ENCODE results near the gene KIAA0825.

The KIAA0825 gene

DNA sequence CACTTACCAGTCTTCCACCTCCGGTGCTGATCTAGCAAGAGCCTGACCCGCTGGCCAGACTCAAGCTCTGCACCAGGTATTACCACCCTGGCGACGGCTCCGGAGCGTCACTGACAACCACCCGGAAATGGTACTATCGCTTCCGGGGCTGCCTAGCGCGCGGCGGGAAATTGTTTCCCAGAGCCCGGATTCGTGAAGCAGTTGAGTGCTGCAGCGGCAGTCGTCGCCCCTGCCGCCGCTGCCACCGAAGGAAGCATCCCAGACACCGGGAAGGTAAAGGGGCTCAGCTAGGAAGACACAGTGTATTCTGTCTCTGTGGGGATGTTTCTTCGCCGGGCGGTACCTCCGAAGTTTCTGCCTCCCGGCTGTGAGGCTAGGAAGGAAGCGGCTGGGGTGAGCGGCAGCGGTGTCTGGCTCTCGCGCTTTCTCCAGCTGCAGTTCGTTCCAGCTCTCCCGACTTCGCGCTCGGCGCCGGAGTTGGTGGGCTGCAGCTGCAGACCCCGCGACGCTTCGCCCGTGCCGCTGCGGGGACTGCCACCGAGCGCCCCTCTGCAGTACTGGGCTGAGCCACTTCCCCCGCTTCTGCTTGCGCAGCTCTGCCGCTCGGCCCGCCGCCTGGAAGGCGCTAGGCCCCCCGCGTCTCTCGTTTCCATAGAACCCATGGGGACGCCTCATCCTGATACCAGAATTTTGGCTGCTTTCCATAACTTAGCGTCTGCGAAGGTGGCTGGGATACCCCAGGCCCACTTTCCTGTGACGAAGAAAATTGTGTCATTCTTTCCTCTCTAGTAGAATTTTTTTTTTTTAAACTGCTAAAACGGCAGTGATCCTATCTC lies at the start of gene KIAA0825, which contains the start of gene SLF1:
TSS of gene KIAA0825 (minus strand) at position 112 of the 836 bp plus-strand sequence. CDS start 81,478 bp downstream, outside the sequence.
TSS of gene SLF1 (plus strand) at position 177 of the 836 bp plus-strand sequence. CDS start 10,142 bp downstream, outside the sequence.
- Histone ChIP-seq H3K4me3 (ENCODE audit: low read depth, low read length) (peak within 1 kb of the TSS; percentile 90), H3K9ac (ENCODE audit: low read depth, low read length) (peak within 1 kb of the TSS; percentile 71), H3K9me3 (ENCODE audit: control insufficient read depth, insufficient read depth, low read length) (no peaks in the 10 kb centered on the region), H3K4me1 (ENCODE audit: control insufficient read depth, insufficient read depth, low read length) (peaks cover 13% of the 10 kb centered on the region), H3K36me3 (ENCODE audit: control insufficient read depth, insufficient read depth, low read length) (no peaks in the 10 kb centered on the region), H3K27me3 (ENCODE audit: control insufficient read depth, insufficient read depth, low read length) (no peaks in the 10 kb centered on the region)

DNA sequence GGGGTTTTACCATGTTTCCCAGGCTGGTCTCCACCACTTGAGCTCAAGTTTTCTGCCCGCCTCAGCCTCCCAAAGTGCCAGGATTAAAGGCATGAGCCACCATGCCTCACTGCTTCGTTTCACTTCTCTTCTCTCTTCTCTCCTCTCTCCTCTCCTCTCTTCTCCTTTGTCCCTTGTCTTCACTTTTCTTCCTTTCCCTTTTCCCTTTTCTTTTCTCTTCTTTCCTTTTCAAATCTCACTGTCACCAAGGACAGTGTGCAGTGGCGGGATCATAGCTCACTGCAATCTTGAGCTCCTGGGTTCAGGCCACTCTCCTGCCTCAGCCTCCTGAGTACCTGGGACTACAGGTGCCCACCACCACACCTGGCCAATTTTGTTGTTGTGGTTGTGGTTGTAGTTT lies 49.5 kb upstream of the KIAA0825 start:
- Histone ChIP-seq H3K27me3 (ENCODE audit: control insufficient read depth, insufficient read depth, low read length) (no peaks in the 10 kb centered on the region), H3K36me3 (ENCODE audit: control insufficient read depth, insufficient read depth, low read length) (peaks cover 4% of the 10 kb centered on the region), H3K9ac (ENCODE audit: low read depth, low read length) (no peak overlapping the region), H3K4me3 (ENCODE audit: low read depth, low read length) (no peak overlapping the region), H3K9me3 (ENCODE audit: control insufficient read depth, insufficient read depth, low read length) (no peaks in the 10 kb centered on the region), H3K4me1 (ENCODE audit: control insufficient read depth, insufficient read depth, low read length) (no peaks in the 10 kb centered on the region)

DNA sequence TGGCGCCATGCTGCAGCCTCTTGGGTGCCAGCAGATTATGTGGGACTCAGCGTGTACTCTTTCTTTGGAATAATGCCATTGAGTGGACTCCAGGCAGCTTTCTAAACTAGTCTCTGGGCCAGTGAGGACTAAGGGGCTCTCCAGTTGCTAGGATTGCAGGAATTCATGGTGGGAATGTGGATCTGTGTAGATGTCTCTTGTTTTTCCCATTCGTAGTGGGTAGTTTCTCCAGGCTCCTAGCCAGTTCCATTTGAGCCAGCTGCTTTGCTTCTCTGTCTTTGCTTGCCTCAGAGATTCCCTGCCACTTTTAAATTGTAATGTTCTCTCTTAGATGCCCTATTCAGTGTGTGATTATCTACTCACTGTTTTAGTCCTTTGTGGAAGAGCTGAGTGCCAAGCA lies 42.7 kb upstream of the KIAA0825 start:
- H3K9me3 ChIP-seq (ENCODE audit: control insufficient read depth, insufficient read depth, low read length), result no peaks in the 10 kb centered on the region
- no peaks in the 10 kb centered on the region for H3K4me1 ChIP-seq (ENCODE audit: control insufficient read depth, insufficient read depth, low read length)
- no peak overlapping the region for H3K9ac ChIP-seq (ENCODE audit: low read depth, low read length)
- no peak overlapping the region for H3K4me3 ChIP-seq (ENCODE audit: low read depth, low read length)
- no peaks in the 10 kb centered on the region for H3K27me3 ChIP-seq (ENCODE audit: control insufficient read depth, insufficient read depth, low read length)
- peaks cover 4% of the 10 kb centered on the region for H3K36me3 ChIP-seq (ENCODE audit: control insufficient read depth, insufficient read depth, low read length)

GRCh38 chr5:94660506-94660905 lies 42.1 kb upstream of the KIAA0825 start:
- Histone ChIP-seq H3K4me1 (ENCODE audit: control insufficient read depth, insufficient read depth, low read length) (no peaks in the 10 kb centered on the region), H3K4me3 (ENCODE audit: low read depth, low read length) (no peak overlapping the region), H3K9ac (ENCODE audit: low read depth, low read length) (no peak overlapping the region), H3K36me3 (ENCODE audit: control insufficient read depth, insufficient read depth, low read length) (peaks cover 4% of the 10 kb centered on the region), H3K27me3 (ENCODE audit: control insufficient read depth, insufficient read depth, low read length) (no peaks in the 10 kb centered on the region), H3K9me3 (ENCODE audit: control insufficient read depth, insufficient read depth, low read length) (no peaks in the 10 kb centered on the region)

GRCh38 chr5:94658272-94658671 lies 39.9 kb upstream of the KIAA0825 start:
- no peak overlapping the region for H3K4me3 ChIP-seq (ENCODE audit: low read depth, low read length)
- H3K9ac ChIP-seq (ENCODE audit: low read depth, low read length), result no peak overlapping the region
- no peaks in the 10 kb centered on the region for H3K27me3 ChIP-seq (ENCODE audit: control insufficient read depth, insufficient read depth, low read length)
- no peaks in the 10 kb centered on the region for H3K36me3 ChIP-seq (ENCODE audit: control insufficient read depth, insufficient read depth, low read length)
- no peaks in the 10 kb centered on the region for H3K9me3 ChIP-seq (ENCODE audit: control insufficient read depth, insufficient read depth, low read length)
- H3K4me1 ChIP-seq (ENCODE audit: control insufficient read depth, insufficient read depth, low read length), result no peaks in the 10 kb centered on the region

- Histone ChIP-seq H3K9me3 (ENCODE audit: control insufficient read depth, insufficient read depth, low read length) (no peaks in the 10 kb centered on the region), H3K4me3 (ENCODE audit: low read depth, low read length) (no peak overlapping the region), H3K4me1 (ENCODE audit: control insufficient read depth, insufficient read depth, low read length) (no peaks in the 10 kb centered on the region), H3K9ac (ENCODE audit: low read depth, low read length) (no peak overlapping the region), H3K36me3 (ENCODE audit: control insufficient read depth, insufficient read depth, low read length) (no peaks in the 10 kb centered on the region), H3K27me3 (ENCODE audit: control insufficient read depth, insufficient read depth, low read length) (no peaks in the 10 kb centered on the region)
These were observed 31.5 kb upstream of the KIAA0825 start for GRCh38 chr5:94649874-94650273.

GRCh38 chr5:94646758-94647157 lies 28.4 kb upstream of the KIAA0825 start:
- H3K4me1 ChIP-seq (ENCODE audit: control insufficient read depth, insufficient read depth, low read length), result no peaks in the 10 kb centered on the region
- H3K4me3 ChIP-seq (ENCODE audit: low read depth, low read length), result no peak overlapping the region
- H3K9ac ChIP-seq (ENCODE audit: low read depth, low read length), result no peak overlapping the region
- H3K27me3 ChIP-seq (ENCODE audit: control insufficient read depth, insufficient read depth, low read length), result no peaks in the 10 kb centered on the region
- H3K9me3 ChIP-seq (ENCODE audit: control insufficient read depth, insufficient read depth, low read length), result no peaks in the 10 kb centered on the region
- no peaks in the 10 kb centered on the region for H3K36me3 ChIP-seq (ENCODE audit: control insufficient read depth, insufficient read depth, low read length)

GRCh38 chr5:94645053-94645452 lies 26.6 kb upstream of the KIAA0825 start:
- H3K9me3 ChIP-seq (ENCODE audit: control insufficient read depth, insufficient read depth, low read length), result no peaks in the 10 kb centered on the region
- no peaks in the 10 kb centered on the region for H3K4me1 ChIP-seq (ENCODE audit: control insufficient read depth, insufficient read depth, low read length)
- no peaks in the 10 kb centered on the region for H3K36me3 ChIP-seq (ENCODE audit: control insufficient read depth, insufficient read depth, low read length)
- no peak overlapping the region for H3K4me3 ChIP-seq (ENCODE audit: low read depth, low read length)
- no peaks in the 10 kb centered on the region for H3K27me3 ChIP-seq (ENCODE audit: control insufficient read depth, insufficient read depth, low read length)
- no peak overlapping the region for H3K9ac ChIP-seq (ENCODE audit: low read depth, low read length)

DNA sequence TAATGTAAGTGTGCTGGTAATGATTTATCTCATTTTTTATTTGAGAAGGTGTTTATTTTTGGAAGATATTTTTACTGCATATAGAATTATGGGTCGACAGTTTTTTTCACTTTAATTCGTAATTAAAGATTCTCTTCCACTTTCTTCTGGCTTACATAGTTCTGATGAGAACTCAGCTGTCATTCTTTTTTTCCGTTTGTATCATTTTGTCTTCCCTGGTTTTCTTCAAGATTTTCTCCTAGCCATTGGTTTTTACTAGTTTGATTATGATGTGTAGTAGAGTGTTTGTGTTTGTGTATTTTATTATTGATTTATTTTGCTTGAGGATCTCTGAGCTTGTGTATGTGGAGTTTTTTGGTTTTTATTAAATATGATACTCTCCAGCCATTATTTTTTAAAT lies 21.8 kb upstream of the KIAA0825 start:
- no peaks in the 10 kb centered on the region for H3K27me3 ChIP-seq (ENCODE audit: control insufficient read depth, insufficient read depth, low read length)
- H3K36me3 ChIP-seq (ENCODE audit: control insufficient read depth, insufficient read depth, low read length), result no peaks in the 10 kb centered on the region
- no peak overlapping the region for H3K9ac ChIP-seq (ENCODE audit: low read depth, low read length)
- H3K4me1 ChIP-seq (ENCODE audit: control insufficient read depth, insufficient read depth, low read length), result no peaks in the 10 kb centered on the region
- H3K4me3 ChIP-seq (ENCODE audit: low read depth, low read length), result no peak overlapping the region
- peaks cover 7% of the 10 kb centered on the region for H3K9me3 ChIP-seq (ENCODE audit: control insufficient read depth, insufficient read depth, low read length)

DNA sequence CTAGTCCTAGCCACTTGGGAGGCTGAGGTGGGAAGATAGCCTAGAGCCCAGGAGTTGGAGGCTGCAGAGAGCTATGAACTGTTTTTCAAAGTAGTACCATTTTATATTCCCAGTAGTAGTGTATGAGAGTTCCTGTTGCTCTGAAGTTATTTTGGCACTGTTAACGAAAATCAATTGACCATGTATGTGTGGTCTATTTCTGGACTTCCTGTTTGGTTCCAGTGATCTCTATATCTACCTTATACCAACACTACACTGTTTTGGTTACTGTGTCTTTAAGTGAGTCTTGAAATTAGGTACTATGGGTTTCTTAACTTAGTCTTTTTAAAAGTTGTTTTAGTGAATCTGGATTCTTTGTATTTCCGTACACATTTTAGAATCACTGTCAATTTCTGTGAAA lies 13.6 kb upstream of the KIAA0825 start:
- H3K9ac ChIP-seq (ENCODE audit: low read depth, low read length), result no peak overlapping the region
- no peaks in the 10 kb centered on the region for H3K4me1 ChIP-seq (ENCODE audit: control insufficient read depth, insufficient read depth, low read length)
- H3K9me3 ChIP-seq (ENCODE audit: control insufficient read depth, insufficient read depth, low read length), result no peaks in the 10 kb centered on the region
- H3K36me3 ChIP-seq (ENCODE audit: control insufficient read depth, insufficient read depth, low read length), result no peaks in the 10 kb centered on the region
- no peak overlapping the region for H3K4me3 ChIP-seq (ENCODE audit: low read depth, low read length)
- H3K27me3 ChIP-seq (ENCODE audit: control insufficient read depth, insufficient read depth, low read length), result no peaks in the 10 kb centered on the region

DNA sequence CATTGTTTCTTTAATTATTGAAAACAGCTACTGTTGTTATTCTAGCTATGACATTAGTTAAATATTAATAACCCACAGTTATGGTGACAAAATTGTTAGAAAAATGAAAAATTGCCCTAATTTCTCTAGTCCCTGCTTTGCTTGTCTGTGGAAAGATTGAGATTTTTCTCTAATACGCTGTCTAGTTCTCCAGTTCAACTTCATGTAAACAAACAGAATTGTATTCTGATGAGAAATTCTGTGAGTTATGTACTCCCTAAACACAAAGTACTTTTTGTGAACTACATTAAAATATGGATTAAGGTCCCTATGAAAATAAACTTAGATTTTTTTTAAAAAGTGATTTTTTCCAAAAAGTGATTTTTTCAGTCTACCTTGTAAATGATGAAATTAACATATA lies 8.8 kb upstream of the KIAA0825 start:
- Histone ChIP-seq H3K27me3 (ENCODE audit: control insufficient read depth, insufficient read depth, low read length) (no peaks in the 10 kb centered on the region), H3K4me1 (ENCODE audit: control insufficient read depth, insufficient read depth, low read length) (no peaks in the 10 kb centered on the region), H3K36me3 (ENCODE audit: control insufficient read depth, insufficient read depth, low read length) (no peaks in the 10 kb centered on the region), H3K4me3 (ENCODE audit: low read depth, low read length) (no peak overlapping the region), H3K9me3 (ENCODE audit: control insufficient read depth, insufficient read depth, low read length) (no peaks in the 10 kb centered on the region), H3K9ac (ENCODE audit: low read depth, low read length) (no peak overlapping the region)

DNA sequence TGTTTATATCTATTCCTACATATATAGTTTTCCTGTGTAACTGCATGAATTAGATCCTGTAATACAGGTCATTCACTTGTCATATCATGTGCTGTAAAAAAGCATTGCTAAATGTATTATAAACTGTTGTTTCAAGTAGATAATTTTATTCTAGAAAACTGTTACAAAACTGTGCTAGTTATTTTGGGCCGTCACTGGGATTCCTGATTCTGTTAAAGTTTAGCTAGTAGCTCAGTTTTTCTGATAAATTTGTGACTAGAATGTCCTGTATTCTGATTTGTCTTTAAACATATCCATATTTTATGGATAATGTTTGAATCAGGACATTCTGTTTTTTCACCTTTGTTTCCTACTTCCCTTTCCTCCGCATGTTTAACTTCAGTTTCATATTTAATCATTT lies 5.5 kb upstream of the KIAA0825 start:
- no peaks in the 10 kb centered on the region for H3K36me3 ChIP-seq (ENCODE audit: control insufficient read depth, insufficient read depth, low read length)
- H3K9ac ChIP-seq (ENCODE audit: low read depth, low read length), result no peak overlapping the region
- no peaks in the 10 kb centered on the region for H3K4me1 ChIP-seq (ENCODE audit: control insufficient read depth, insufficient read depth, low read length)
- no peaks in the 10 kb centered on the region for H3K9me3 ChIP-seq (ENCODE audit: control insufficient read depth, insufficient read depth, low read length)
- H3K27me3 ChIP-seq (ENCODE audit: control insufficient read depth, insufficient read depth, low read length), result no peaks in the 10 kb centered on the region
- H3K4me3 ChIP-seq (ENCODE audit: low read depth, low read length), result no peak overlapping the region

Measured in iPS-15b (cell line).